ENCODE data around the gene ARHGAP10.

ARHGAP10 gene

DNA sequence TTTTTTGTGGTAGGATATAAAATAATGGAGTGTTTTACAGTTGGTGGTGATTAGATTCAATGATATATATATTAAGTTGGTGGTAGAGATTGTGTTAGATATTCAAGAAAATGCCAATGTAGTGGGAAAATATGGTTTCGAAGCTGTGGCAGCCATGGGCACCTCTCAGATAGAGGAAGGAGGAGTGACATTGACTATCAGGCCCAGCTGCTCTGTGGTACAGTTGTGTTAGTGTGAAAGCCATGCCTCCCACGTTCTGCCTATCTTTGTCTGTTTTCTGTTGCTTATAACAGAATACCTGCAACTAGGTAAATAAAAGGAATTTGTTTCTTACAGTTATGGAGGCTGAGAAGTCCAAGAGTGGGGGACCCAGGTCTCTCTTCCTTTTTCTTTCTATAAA lies 101.9 kb downstream of the ARHGAP10 start:
- H3K4me3 ChIP-seq (ENCODE audit: low read depth, low read length) = no peak overlapping the region
- DNase-seq (ENCODE audit: low read depth) = no peak
- TF ChIP-seq, protein P1, sequence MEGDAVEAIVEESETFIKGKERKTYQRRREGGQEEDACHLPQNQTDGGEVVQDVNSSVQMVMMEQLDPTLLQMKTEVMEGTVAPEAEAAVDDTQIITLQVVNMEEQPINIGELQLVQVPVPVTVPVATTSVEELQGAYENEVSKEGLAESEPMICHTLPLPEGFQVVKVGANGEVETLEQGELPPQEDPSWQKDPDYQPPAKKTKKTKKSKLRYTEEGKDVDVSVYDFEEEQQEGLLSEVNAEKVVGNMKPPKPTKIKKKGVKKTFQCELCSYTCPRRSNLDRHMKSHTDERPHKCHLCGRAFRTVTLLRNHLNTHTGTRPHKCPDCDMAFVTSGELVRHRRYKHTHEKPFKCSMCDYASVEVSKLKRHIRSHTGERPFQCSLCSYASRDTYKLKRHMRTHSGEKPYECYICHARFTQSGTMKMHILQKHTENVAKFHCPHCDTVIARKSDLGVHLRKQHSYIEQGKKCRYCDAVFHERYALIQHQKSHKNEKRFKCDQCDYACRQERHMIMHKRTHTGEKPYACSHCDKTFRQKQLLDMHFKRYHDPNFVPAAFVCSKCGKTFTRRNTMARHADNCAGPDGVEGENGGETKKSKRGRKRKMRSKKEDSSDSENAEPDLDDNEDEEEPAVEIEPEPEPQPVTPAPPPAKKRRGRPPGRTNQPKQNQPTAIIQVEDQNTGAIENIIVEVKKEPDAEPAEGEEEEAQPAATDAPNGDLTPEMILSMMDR (conservative IDR thresholded peaks at IDR 0.05; ENCODE audit: low read depth, low read length) = no peak

DNA sequence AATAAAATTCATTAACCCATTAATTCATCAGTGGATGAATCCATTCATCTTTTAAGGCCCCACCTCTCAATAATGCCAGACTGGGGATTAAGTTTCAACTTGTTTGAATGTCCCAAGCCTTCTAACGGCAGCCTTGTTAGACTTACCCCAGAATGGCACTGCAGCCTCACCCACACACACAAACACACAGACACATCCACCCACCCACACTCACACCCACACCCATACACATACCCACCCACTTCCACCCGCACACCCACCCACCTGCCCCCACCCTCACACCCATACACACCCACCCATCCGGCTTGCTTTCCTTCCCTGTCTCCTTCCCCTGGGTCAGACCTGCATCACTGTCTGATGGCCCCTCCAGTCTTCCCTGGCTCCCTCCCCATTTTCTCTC lies 102.6 kb downstream of the ARHGAP10 start:
- H3K4me3 ChIP-seq (ENCODE audit: low read depth, low read length) = no peak overlapping the region
- DNase-seq (ENCODE audit: low read depth) = no peak
- TF ChIP-seq, protein P1 (conservative IDR thresholded peaks at IDR 0.05; ENCODE audit: low read depth, low read length) = no peak

DNA sequence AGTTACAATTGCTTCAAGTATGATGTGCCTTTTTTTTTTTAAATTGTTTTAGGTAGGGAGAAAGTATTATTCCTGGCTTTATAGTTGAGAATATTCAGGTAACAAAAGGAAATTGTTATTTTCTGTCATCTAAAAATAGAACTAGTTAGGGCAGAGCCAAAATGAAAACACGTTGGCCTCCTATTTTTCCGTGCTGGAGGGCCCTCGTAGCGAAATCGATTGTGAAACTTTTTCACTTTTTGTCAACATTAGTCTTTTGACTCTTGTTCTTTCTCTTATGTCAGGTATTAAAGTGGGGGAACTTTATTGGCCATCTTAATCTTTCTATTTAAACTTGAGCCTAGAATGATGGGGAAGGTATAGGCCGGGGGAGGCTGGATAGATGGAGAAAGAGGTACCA lies 104.9 kb downstream of the ARHGAP10 start:
- TF ChIP-seq, protein P1 (conservative IDR thresholded peaks at IDR 0.05; ENCODE audit: low read depth, low read length) = no peak
- DNase-seq (ENCODE audit: low read depth) = no peak
- H3K4me3 ChIP-seq (ENCODE audit: low read depth, low read length) = no peak overlapping the region

DNA sequence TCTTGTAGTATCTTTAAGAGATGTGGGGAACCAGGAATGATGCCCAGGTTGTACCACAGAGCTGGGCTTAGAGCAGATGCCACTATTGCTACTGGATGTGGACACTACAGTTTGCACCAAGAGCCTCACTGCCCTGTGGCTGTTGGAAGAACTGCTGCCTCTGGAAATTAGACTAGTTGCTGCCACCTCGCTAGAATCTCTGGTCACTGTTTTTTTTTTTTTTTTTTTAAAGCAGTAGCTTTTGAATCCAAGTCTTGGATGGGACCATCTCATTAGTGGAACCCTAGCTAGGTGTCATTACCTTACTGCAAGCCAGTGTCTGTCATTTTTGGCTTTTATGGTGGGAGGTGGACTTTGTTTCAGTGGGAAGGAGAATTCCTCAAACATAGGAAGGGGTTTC lies 105.5 kb downstream of the ARHGAP10 start:
- DNase-seq (ENCODE audit: low read depth) = peak; percentile 53
- no peak overlapping the region for H3K4me3 ChIP-seq (ENCODE audit: low read depth, low read length)
- TF ChIP-seq, protein P1 (conservative IDR thresholded peaks at IDR 0.05; ENCODE audit: low read depth, low read length) = peak; percentile 44

DNA sequence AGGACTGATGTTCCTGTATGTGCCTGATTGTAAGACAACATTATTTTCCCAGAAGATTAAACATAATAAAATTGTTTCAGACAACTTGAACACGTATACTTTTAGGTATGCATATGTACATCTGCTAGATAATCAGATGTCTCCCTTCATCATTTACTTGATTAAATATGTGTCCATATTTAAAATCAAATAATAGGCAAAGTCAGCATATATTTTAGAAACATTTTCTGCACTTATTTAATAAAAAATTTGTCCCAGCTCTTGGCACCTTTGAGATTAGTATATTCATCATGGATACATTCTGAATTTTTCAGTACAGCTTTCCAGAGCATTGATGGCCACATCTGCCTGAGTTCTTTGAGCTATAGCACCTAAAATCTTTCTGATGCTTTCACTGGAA lies 106.0 kb downstream of the ARHGAP10 start:
- TF ChIP-seq, protein P1 (conservative IDR thresholded peaks at IDR 0.05; ENCODE audit: low read depth, low read length) = no peak
- DNase-seq (ENCODE audit: low read depth) = no peak
- no peak overlapping the region for H3K4me3 ChIP-seq (ENCODE audit: low read depth, low read length)

DNA sequence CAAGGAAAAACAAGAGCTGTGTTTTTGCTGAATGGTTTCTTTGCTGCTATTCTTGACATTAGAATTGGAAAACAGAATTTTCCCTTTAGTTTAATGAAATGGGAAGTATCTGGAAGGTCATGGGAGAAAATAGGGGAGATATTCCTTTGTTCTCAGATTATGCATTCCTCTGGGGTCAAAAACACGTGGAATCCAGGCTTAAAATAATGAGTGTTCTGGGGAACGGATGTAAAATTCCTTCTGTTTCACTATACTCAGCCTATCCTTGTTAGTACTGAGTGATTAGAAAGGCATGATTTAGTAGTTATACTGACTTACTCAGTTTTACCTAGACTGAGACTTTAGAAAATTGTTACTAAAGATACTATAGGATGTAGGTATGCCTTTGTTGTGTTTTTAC lies 107.3 kb downstream of the ARHGAP10 start:
- H3K4me3 ChIP-seq (ENCODE audit: low read depth, low read length) = no peak overlapping the region
- TF ChIP-seq, protein P1 (conservative IDR thresholded peaks at IDR 0.05; ENCODE audit: low read depth, low read length) = no peak
- no peak for DNase-seq (ENCODE audit: low read depth)

DNA sequence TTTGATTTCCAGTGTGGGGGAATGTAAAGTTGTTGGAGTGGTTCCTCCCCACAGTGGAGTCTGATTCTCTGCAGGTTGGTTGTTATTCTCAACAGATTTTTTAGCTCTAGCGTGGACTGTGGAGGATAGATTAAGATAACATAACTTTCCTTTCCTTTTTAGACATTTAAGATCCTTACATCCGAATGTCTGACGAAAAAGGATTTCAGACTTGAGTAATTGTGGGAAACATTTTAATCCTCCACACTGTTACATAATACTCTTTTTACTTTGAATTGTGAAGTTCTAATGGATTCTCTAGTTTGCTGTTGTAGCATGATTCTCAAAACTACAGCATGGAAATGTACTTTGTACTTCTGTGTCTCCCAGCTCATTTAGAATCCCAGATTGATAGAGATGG lies 107.8 kb downstream of the ARHGAP10 start:
- DNase-seq (ENCODE audit: low read depth) = no peak
- TF ChIP-seq, protein P1 (conservative IDR thresholded peaks at IDR 0.05; ENCODE audit: low read depth, low read length) = no peak

More for the DNA sequence above, 107.8 kb downstream of the ARHGAP10 start:
- no peak overlapping the region for H3K4me3 ChIP-seq (ENCODE audit: low read depth, low read length)

Measured in choroid plexus epithelial cell (primary cell).